HepG2 (cell line): Measurements from ENCODE around the gene C1QL4. TPM values are rescaled to one million over a fixed set of nuclear protein-coding genes. Genes with fewer than 3 reads are reported as not detected.

ENCODE experiments used
- ARNTL ChIP-seq: sonication (generic); formaldehyde crosslinking; IDR thresholded peaks from 2 replicates; pipeline ENCODE4 v1.4.0; 2020; ENCODE audit warnings: mild to moderate bottlenecking, missing genetic modification reagents
- CC2D1A ChIP-seq: sonication (generic); formaldehyde crosslinking; IDR thresholded peaks from 2 replicates; pipeline ENCODE4 v1.8.1; 2023; ENCODE audit warnings: mild to moderate bottlenecking, missing genetic modification reagents
- E2F1 ChIP-seq: sonication (generic); formaldehyde crosslinking; IDR thresholded peaks from 2 replicates; pipeline ENCODE4 v1.5.0; 2020; ENCODE audit warnings: missing genetic modification reagents
- FOXK2 ChIP-seq: fragments of 450-650 bp; IDR thresholded peaks from 2 replicates; pipeline ENCODE4 v1.6.1; 2016
- FOXM1 ChIP-seq: sonication (generic); formaldehyde crosslinking; IDR thresholded peaks from 2 replicates; pipeline ENCODE4 v1.5.0; 2020; ENCODE audit warnings: missing genetic modification reagents
- HHEX ChIP-seq: IDR thresholded peaks from 2 replicates; pipeline ENCODE4 v1.6.1; 2016; ENCODE audit warnings: control low read depth
- MAFK ChIP-seq, 2 experiments: IDR thresholded peaks in 1 of 2; conservative IDR thresholded peaks in 1 of 2; 2 replicates each; pipeline ENCODE4 v1.6.1; 2011; ENCODE audit warnings: improper control_type of control experiment in 2 of 2, low read length in 2 of 2
- MXD1 ChIP-seq: sonication (generic); formaldehyde crosslinking; IDR thresholded peaks from 2 replicates; pipeline ENCODE4 v1.4.0; 2020; ENCODE audit warnings: mild to moderate bottlenecking, missing genetic modification reagents
- PTBP1 ChIP-seq: fragments of 200-400 bp; formaldehyde crosslinking; IDR thresholded peaks from 2 replicates; pipeline ENCODE4 v1.6.1; 2018; ENCODE audit warnings: low read length, low read depth; ENCODE audit not compliant: poor library complexity, severe bottlenecking
- TFDP1 ChIP-seq: IDR thresholded peaks from 2 replicates; pipeline ENCODE4 v1.6.1; 2016; ENCODE audit warnings: missing compliant biosample characterization, missing genetic modification reagents, borderline replicate concordance
- ZNF142 ChIP-seq: sonication (generic); formaldehyde crosslinking; IDR thresholded peaks from 2 replicates; pipeline ENCODE4 v1.4.0; 2020; ENCODE audit warnings: missing genetic modification reagents
- ZNF253 ChIP-seq: sonication (generic); formaldehyde crosslinking; IDR thresholded peaks from 2 replicates; pipeline ENCODE4 v1.8.0; 2022; ENCODE audit warnings: mild to moderate bottlenecking, missing genetic modification reagents, borderline replicate concordance
- ZNF619 ChIP-seq: sonication (generic); formaldehyde crosslinking; IDR thresholded peaks from 2 replicates; pipeline ENCODE4 v1.4.0; 2020; ENCODE audit warnings: mild to moderate bottlenecking, missing genetic modification reagents
- ZNF644 ChIP-seq: IDR thresholded peaks from 2 replicates; pipeline ENCODE4 v1.6.1; 2016; ENCODE audit warnings: low read depth
- ZSCAN30 ChIP-seq: sonication (generic); formaldehyde crosslinking; IDR thresholded peaks from 2 replicates; pipeline ENCODE4 v1.5.0; 2020; ENCODE audit warnings: mild to moderate bottlenecking, missing genetic modification reagents
- polyA plus RNA-seq, 8 experiments: library from polyadenylated mRNA; depleted of rRNA in 3 of 8; stranded (reverse) in 7 of 8; unstranded in 1 of 8; fragments of >200 nt; fragmentation: Illumina TruSeq in 4 of 8; extraction: Trizol in 4 of 8; gene quantifications; 2 replicates each; pipeline versions ENCODE4 v1.2.1 to v1.2.3, GENCODE V29; 2011 to 2016; ENCODE audit warnings: low read depth in 4 of 8, missing spikeins in 1 of 8, mixed read lengths in 1 of 8; ENCODE audit not compliant: insufficient read depth in 1 of 8
- total RNA-seq, 5 experiments: library from RNA; depleted of rRNA; stranded (reverse); fragments of >200 nt; fragmentation: Illumina TruSeq; extraction: Trizol; gene quantifications; 2 replicates each; pipeline ENCODE4 v1.2.3, GENCODE V29; 2016; ENCODE audit warnings: low read depth in 1 of 5

The C1QL4 gene
- total and polyA plus RNA-seq, 2 of the 13 experiments (the other 11 are each of a cell fraction or from before 2014, with no cell fraction given): 0.03 TPM; not detected in 1

GRCh38 chr12:49347311-49348193 lies 10.6 kb upstream of the C1QL4 start (continued):
- TF ChIP-seq ZNF619 (CRISPR knock-in tag) (no peak), E2F1 (CRISPR knock-in tag) (peak; percentile 94), MAFK (conservative IDR thresholded peaks at IDR 0.05 in 1 of 2, IDR thresholded peaks at IDR 0.05 in 1 of 2; ENCODE audit: low read length in 2 of 2) (no peak), HHEX (CRISPR knock-in tag) (no peak), ZNF644 (peak; percentile 72), FOXK2 (no peak), MXD1 (CRISPR knock-in tag) (no peak; the same call in 1 of the 2 replicates), CC2D1A (CRISPR knock-in tag) (no peak), TFDP1 (CRISPR knock-in tag) (peak; percentile 91; the same call in 1 of the 2 replicates), ZNF142 (CRISPR knock-in tag) (peak; percentile 86), ZSCAN30 (CRISPR knock-in tag) (no peak), FOXM1 (CRISPR knock-in tag) (no peak), ZNF253 (CRISPR knock-in tag) (no peak), ARNTL (CRISPR knock-in tag) (peak; percentile 70; the same call in 1 of the 2 replicates), PTBP1 (no peak)
